H1 (cell line): ENCODE results near the gene CHD9. TPM values are rescaled to one million over a fixed set of nuclear protein-coding genes. Genes with fewer than 3 reads are reported as not detected.

ENCODE experiments used
- CTCF ChIA-PET: fragments of 300-600 bp; sonication (Branson Sonifier 250); formaldehyde crosslinking; loops from one replicate; lab custom pipeline; 2021; ENCODE audit not compliant: partially characterized antibody; lab: Charles Lee
- POLR2A ChIA-PET: fragments of 300-600 bp; sonication (Branson Sonifier 250); formaldehyde crosslinking; loops from one replicate; lab custom pipeline; 2021; ENCODE audit warnings: inconsistent platforms; ENCODE audit not compliant: partially characterized antibody; lab: Charles Lee
- DNase-seq, 2 experiments: peaks; one replicate each; pipeline versions ENCODE4 v3.0.0 to v3.0.0-alpha.2; 2010 to 2022; ENCODE audit warnings: low spot score in 2 of 2, low read depth in 1 of 2, mixed read lengths in 1 of 2
- FAIRE-seq: peaks from 2 replicates; lab custom pipeline; 2011; peaks lifted over from hg19 to GRCh38; lab: Jason Lieb, UNC
- H2AFZ ChIP-seq: 2 replicates; pipeline ENCODE4 v1.8.1; 2012; ENCODE audit warnings: low read length, inconsistent platforms
- H2AK5ac ChIP-seq: 2 replicates; pipeline ENCODE4 v1.6.1; 2013; ENCODE audit warnings: low read depth, low read length
- H2BK120ac ChIP-seq: replicated peaks from 2 replicates; pipeline ENCODE3; 2013; ENCODE audit warnings: low read depth, low read length, inconsistent platforms
- H2BK12ac ChIP-seq: 2 replicates; pipeline ENCODE4 v1.6.1; 2013; ENCODE audit warnings: low read depth, low read length
- H2BK15ac ChIP-seq: 2 replicates; pipeline ENCODE4 v1.6.1; 2013; ENCODE audit warnings: low read length
- H2BK20ac ChIP-seq: 2 replicates; pipeline ENCODE4 v1.6.1; 2013; ENCODE audit warnings: low read length
- H2BK5ac ChIP-seq: 2 replicates; pipeline ENCODE4 v1.6.1; 2013; ENCODE audit warnings: low read depth, low read length
- H3K14ac ChIP-seq: 2 replicates; pipeline ENCODE4 v1.6.1; 2013; ENCODE audit warnings: inconsistent platforms; ENCODE audit not compliant: insufficient read length
- H3K18ac ChIP-seq: 2 replicates; pipeline ENCODE4 v1.6.1; 2013; ENCODE audit warnings: low read length; ENCODE audit errors: extremely low read depth
- H3K23ac ChIP-seq: 2 replicates; pipeline ENCODE4 v1.6.1; 2013; ENCODE audit warnings: inconsistent platforms; ENCODE audit not compliant: insufficient read length
- H3K23me2 ChIP-seq: 2 replicates; pipeline ENCODE4 v1.6.1; 2013; ENCODE audit warnings: low read depth, low read length
- H3K27ac ChIP-seq: 2 replicates; pipeline ENCODE4 v1.6.1; 2011; ENCODE audit warnings: low read depth, low read length, inconsistent platforms
- H3K27me3 ChIP-seq, 4 experiments: replicated peaks in 1 of 4; 1 replicate in 1 of 4; 2 replicates in 3 of 4; pipeline versions ENCODE4 v1.6.1 to v1.8.1; 2011 to 2013; ENCODE audit warnings: low read length in 3 of 4, mild to moderate bottlenecking in 3 of 4, inconsistent platforms in 2 of 4, mixed read lengths in 2 of 4, moderate library complexity in 1 of 4; ENCODE audit not compliant: control insufficient read depth in 3 of 4, insufficient read depth in 3 of 4; ENCODE audit errors: extremely low read depth in 1 of 4
- H3K36me3 ChIP-seq, 4 experiments: 2 replicates each; pipeline versions ENCODE4 v1.6.1 to v1.8.1; 2011 to 2013; ENCODE audit warnings: mild to moderate bottlenecking in 4 of 4, low read length in 3 of 4, moderate library complexity in 2 of 4, control low read depth in 1 of 4, inconsistent platforms in 1 of 4; ENCODE audit not compliant: insufficient read depth in 4 of 4, control insufficient read depth in 2 of 4
- H3K4ac ChIP-seq: replicated peaks from 2 replicates; pipeline ENCODE3; 2013; ENCODE audit warnings: low read length, low read depth, mixed read lengths, inconsistent platforms; ENCODE audit not compliant: insufficient read length
- H3K4me1 ChIP-seq, 4 experiments: replicated peaks in 1 of 4; 1 replicate in 1 of 4; 2 replicates in 3 of 4; pipeline versions ENCODE4 v1.6.1 to v1.8.1; 2011 to 2013; ENCODE audit warnings: low read length in 3 of 4, inconsistent platforms in 2 of 4, mixed read lengths in 1 of 4; ENCODE audit not compliant: insufficient read depth in 4 of 4, control insufficient read depth in 3 of 4
- H3K4me2 ChIP-seq, 2 experiments: 2 replicates each; pipeline versions ENCODE4 v1.6.1 to v1.8.1; 2011 to 2013; ENCODE audit warnings: low read depth in 2 of 2, low read length in 2 of 2, control low read depth in 1 of 2, inconsistent platforms in 1 of 2, mild to moderate bottlenecking in 1 of 2; ENCODE audit not compliant: insufficient read depth in 1 of 2
- H3K4me3 ChIP-seq, 4 experiments: fragments of 200-600, 300-600 bp in 1 of 4; sonication (generic), shearing (Covaris generic), sonication (Bioruptor Twin) in 1 of 4; 2 replicates each; pipeline versions ENCODE4 v1.5.1 to v1.8.1; 2011 to 2016; ENCODE audit warnings: low read length in 4 of 4, low read depth in 3 of 4, control low read depth in 2 of 4, inconsistent platforms in 2 of 4, mild to moderate bottlenecking in 2 of 4, mixed read lengths in 1 of 4, moderate library complexity in 1 of 4; ENCODE audit not compliant: insufficient read depth in 2 of 4; ENCODE audit errors: extremely low read depth in 1 of 4
- H3K56ac ChIP-seq: replicated peaks from 2 replicates; pipeline ENCODE3; 2013; ENCODE audit warnings: low read depth, mild to moderate bottlenecking, mixed read lengths, low read length, inconsistent platforms; ENCODE audit not compliant: insufficient read length
- H3K79me1 ChIP-seq: 2 replicates; pipeline ENCODE4 v1.6.1; 2013; ENCODE audit warnings: low read depth, low read length, control low read depth
- H3K79me2 ChIP-seq, 2 experiments: 2 replicates each; pipeline versions ENCODE4 v1.6.1 to v1.8.1; 2012 to 2013; ENCODE audit warnings: low read length in 2 of 2, mild to moderate bottlenecking in 2 of 2, inconsistent platforms in 1 of 2; ENCODE audit not compliant: insufficient read depth in 2 of 2, control insufficient read depth in 1 of 2
- H3K9ac ChIP-seq, 4 experiments: replicated peaks in 1 of 4; 1 replicate in 1 of 4; 2 replicates in 3 of 4; pipeline versions ENCODE4 v1.6.1 to v1.8.1; 2011 to 2013; ENCODE audit warnings: low read depth in 3 of 4, low read length in 3 of 4, control low read depth in 2 of 4, mild to moderate bottlenecking in 2 of 4, moderate library complexity in 2 of 4, inconsistent platforms in 1 of 4; ENCODE audit errors: extremely low read depth in 1 of 4
- H3K9me3 ChIP-seq, 2 experiments: 2 replicates each; pipeline versions ENCODE4 v1.6.1 to v1.8.1; 2012 to 2013; ENCODE audit warnings: mild to moderate bottlenecking in 2 of 2, moderate library complexity in 2 of 2, control low read depth in 1 of 2, inconsistent platforms in 1 of 2, low read depth in 1 of 2, low read length in 1 of 2, mixed read lengths in 1 of 2; ENCODE audit not compliant: insufficient read depth in 2 of 2
- H4K20me1 ChIP-seq, 2 experiments: replicated peaks in 1 of 2; 2 replicates each; pipeline versions ENCODE3 to v1.8.1; 2011 to 2013; ENCODE audit warnings: inconsistent platforms in 2 of 2, low read length in 2 of 2, mild to moderate bottlenecking in 1 of 2; ENCODE audit not compliant: insufficient read depth in 2 of 2, control insufficient read depth in 1 of 2
- H4K5ac ChIP-seq: 2 replicates; pipeline ENCODE4 v1.6.1; 2013; ENCODE audit warnings: low read length, low read depth, mixed read lengths, inconsistent platforms; ENCODE audit not compliant: insufficient read length
- H4K8ac ChIP-seq: 2 replicates; pipeline ENCODE4 v1.8.0; 2013; ENCODE audit warnings: mild to moderate bottlenecking, moderate library complexity, low read length, inconsistent platforms; ENCODE audit not compliant: insufficient read depth; ENCODE audit errors: extremely low read depth
- H4K91ac ChIP-seq: replicated peaks from 2 replicates; pipeline ENCODE3; 2013; ENCODE audit warnings: low read length, mixed read lengths, inconsistent platforms; ENCODE audit not compliant: insufficient read length
- ASH2L ChIP-seq: fragments of 200-600, 300-600 bp; sonication (generic); IDR thresholded peaks from one replicate; pipeline ENCODE4 v1.7.1; 2017; ENCODE audit warnings: low read length
- BACH1 ChIP-seq: IDR thresholded peaks from 2 replicates; pipeline ENCODE4 v1.6.1; 2012; ENCODE audit warnings: low read length, improper control_type of control experiment
- CBX5 ChIP-seq: fragments of 300-800, 300-1000 bp; sonication (generic); IDR thresholded peaks from 2 replicates; pipeline ENCODE4 v1.7.1; 2016; ENCODE audit warnings: antibody characterized with exemption, low read length, low read depth
- CHD2 ChIP-seq: IDR thresholded peaks from 2 replicates; pipeline ENCODE4 v1.6.1; 2012; ENCODE audit warnings: low read length, improper control_type of control experiment
- HDAC2 ChIP-seq, 2 experiments: fragments of 300-600 bp in 1 of 2; sonication (generic) in 1 of 2; IDR thresholded peaks; 2 replicates each; pipeline ENCODE4 v1.6.1; 2011 to 2012; ENCODE audit warnings: low read depth in 2 of 2, low read length in 2 of 2, mild to moderate bottlenecking in 2 of 2, moderate library complexity in 2 of 2, borderline replicate concordance in 1 of 2, inconsistent platforms in 1 of 2
- KDM1A ChIP-seq: fragments of 200-600, 300-600 bp; sonication (generic); IDR thresholded peaks from 2 replicates; pipeline ENCODE4 v1.7.1; 2016; ENCODE audit warnings: mild to moderate bottlenecking, low read length, borderline replicate concordance
- KDM4A ChIP-seq: IDR thresholded peaks from one replicate; pipeline ENCODE4 v1.7.1; 2012; ENCODE audit warnings: low read depth, mild to moderate bottlenecking, moderate library complexity, low read length, inconsistent platforms; ENCODE audit not compliant: severe bottlenecking
- RBBP5 ChIP-seq: IDR thresholded peaks from 2 replicates; pipeline ENCODE4 v1.7.1; 2012; ENCODE audit warnings: low read depth, mild to moderate bottlenecking, inconsistent platforms, low read length, moderate library complexity, borderline replicate concordance
- SIRT6 ChIP-seq: IDR thresholded peaks from one replicate; pipeline ENCODE4 v1.7.1; 2012; ENCODE audit warnings: low read length, inconsistent platforms
- SP2 ChIP-seq: IDR thresholded peaks from 2 replicates; pipeline ENCODE4 v1.6.1; 2012; ENCODE audit warnings: mild to moderate bottlenecking, low read length, inconsistent platforms
- SRF ChIP-seq: IDR thresholded peaks from 2 replicates; pipeline ENCODE4 v1.6.1; 2011; ENCODE audit warnings: mild to moderate bottlenecking, low read depth, low read length, moderate library complexity
- TAF1 ChIP-seq: IDR thresholded peaks from 2 replicates; pipeline ENCODE4 v1.6.1; 2011; ENCODE audit warnings: mild to moderate bottlenecking, low read depth, low read length
- TEAD4 ChIP-seq: IDR thresholded peaks from 2 replicates; pipeline ENCODE4 v1.6.1; 2012; ENCODE audit warnings: low read depth, low read length, inconsistent platforms, mixed read lengths
- WGBS, 2 experiments: shearing (Covaris generic) in 1 of 2; methylation state at CpG; one replicate each; pipeline versions ENCODE4 v1.1.6 to v1.1.7; 2013 to 2015; ENCODE audit warnings: low lambda C conversion rate in 2 of 2, mixed read lengths in 2 of 2, inconsistent platforms in 1 of 2, low coverage in 1 of 2, missing lambda C conversion rate in 1 of 2; ENCODE audit not compliant: insufficient replicate concordance in 2 of 2, insufficient coverage in 1 of 2, insufficient read length in 1 of 2; ENCODE audit errors: extremely low coverage in 1 of 2, missing lambda C conversion rate in 1 of 2; 5-methylcytosine and 5-hydroxymethylcytosine counted together
- polyA plus RNA-seq, 7 experiments: library from polyadenylated mRNA; depleted of rRNA in 3 of 7; stranded (reverse) in 5 of 7; unstranded in 2 of 7; fragments of >200 nt in 5 of 7; fragments of 200-250 nt in 2 of 7; gene quantifications; 1 replicate in 5 of 7; 2 replicates in 1 of 7; 4 replicates in 1 of 7; pipeline versions ENCODE4 v1.2.1 to v1.2.3, GENCODE V29; 2011 to 2013; ENCODE audit warnings: missing spikeins in 2 of 7, mixed read lengths in 2 of 7
- total RNA-seq: library from RNA; stranded (reverse); fragmentation: NEBNext Ultra II Directional; extraction: Animal tissue kit (Norgen Biotek cat#: 25700); gene quantifications from 2 replicates; pipeline ENCODE4 v1.2.1, GENCODE V29; 2021
- TF ChIP-seq, protein P1 (sequence below): IDR thresholded peaks from 2 replicates; pipeline ENCODE4 v1.6.1; 2011; ENCODE audit warnings: low read length, improper control_type of control experiment

Gene CHD9
- total and polyA plus RNA-seq, 2 of the 8 experiments (the other 6 are each of a cell fraction or from before 2014, with no cell fraction given) = 9.9 to 32.4 TPM

GRCh38 chr16:53058882-53059281, 4.1 kb downstream of the CHD9 start:
- no peaks in the 10 kb centered on the region; the same call in 1 of the 2 replicates for H3K23me2 ChIP-seq
- H3K4me2 ChIP-seq = no peak overlapping the region
- H3K4me3 ChIP-seq = no peak overlapping the region
- H3K18ac ChIP-seq = no peak overlapping the region; the same call in 1 of the 2 replicates
- no peak overlapping the region for H4K91ac ChIP-seq
- H3K9ac ChIP-seq = no peak overlapping the region
- no peak overlapping the region for H3K56ac ChIP-seq
- no peaks in the 10 kb centered on the region for H3K27me3 ChIP-seq
- POLR2A ChIA-PET = interaction anchor here (1.5 kb wide), 1 partner anchor 17 kb away, joined by 3 read pairs; no protein-coding TSS in a partner anchor
- H3K4me1 ChIP-seq = peaks cover 6 to 14% (median 11%) of the 10 kb centered on the region in 4 experiments; a peak in 5 of 7 replicates
- 97% methylated on average over 5 of the region's 5 CpGs; no CpG with 5 or more reads in 1 of the 2 experiments for whole genome bisulfite sequencing, 2 experiments
- H2BK12ac ChIP-seq = no peak overlapping the region
- H3K79me2 ChIP-seq = peaks cover 0 to 48% of the 10 kb centered on the region in 2 experiments; a peak in 2 of 4 replicates
- no peaks in the 10 kb centered on the region; a peak in 1 of 8 replicates for H3K36me3 ChIP-seq
- H3K9me3 ChIP-seq = no peaks in the 10 kb centered on the region
- H2BK15ac ChIP-seq = no peak overlapping the region; the same call in 1 of the 2 replicates
- H3K23ac ChIP-seq = no peak overlapping the region
- H2BK5ac ChIP-seq = peak overlapping the region; percentile 49; the same call in 1 of the 2 replicates
- DNase-seq (no peak), FAIRE-seq (no peak)
- H4K20me1 ChIP-seq = no peaks in the 10 kb centered on the region
- H2BK120ac ChIP-seq = no peak overlapping the region
- H3K27ac ChIP-seq = no peak overlapping the region
- H2AFZ ChIP-seq = no peak overlapping the region
- H2BK20ac ChIP-seq = no peak overlapping the region
- H2AK5ac ChIP-seq = no peak overlapping the region
- peaks cover 11% of the 10 kb centered on the region; the same call in 1 of the 2 replicates for H3K79me1 ChIP-seq
- no peak overlapping the region for H4K8ac ChIP-seq
- no peak overlapping the region for H3K14ac ChIP-seq
- no peak overlapping the region for H3K4ac ChIP-seq
- CTCF ChIA-PET = interaction anchor here (1.4 to 2.1 kb wide), 3 partner anchors 41 to 149 kb away, joined by 6 read pairs; no protein-coding TSS in a partner anchor
- no peak overlapping the region for H4K5ac ChIP-seq
- no peak for TF ChIP-seq ASH2L
- no peak for TF ChIP-seq RBBP5
- no peak for TF ChIP-seq KDM1A
- no peak for TF ChIP-seq SP2
- no peak for TF ChIP-seq BACH1
- TF ChIP-seq KDM4A = no peak
- no peak for TF ChIP-seq SRF
- TF ChIP-seq, protein P1, sequence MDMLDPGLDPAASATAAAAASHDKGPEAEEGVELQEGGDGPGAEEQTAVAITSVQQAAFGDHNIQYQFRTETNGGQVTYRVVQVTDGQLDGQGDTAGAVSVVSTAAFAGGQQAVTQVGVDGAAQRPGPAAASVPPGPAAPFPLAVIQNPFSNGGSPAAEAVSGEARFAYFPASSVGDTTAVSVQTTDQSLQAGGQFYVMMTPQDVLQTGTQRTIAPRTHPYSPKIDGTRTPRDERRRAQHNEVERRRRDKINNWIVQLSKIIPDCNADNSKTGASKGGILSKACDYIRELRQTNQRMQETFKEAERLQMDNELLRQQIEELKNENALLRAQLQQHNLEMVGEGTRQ = no peak
- TF ChIP-seq CBX5 = no peak
- TF ChIP-seq CHD2 = no peak
- no peak for TF ChIP-seq HDAC2 (IDR thresholded peaks at IDR 0.05; ENCODE audit: borderline replicate concordance in 1 of 2, low read depth in 2 of 2, low read length in 2 of 2)
- no peak for TF ChIP-seq SIRT6
- TF ChIP-seq TAF1 = no peak
- no peak for TF ChIP-seq TEAD4
